Measurements from ENCODE around the gene DIPK1B.

Gene DIPK1B

DNA sequence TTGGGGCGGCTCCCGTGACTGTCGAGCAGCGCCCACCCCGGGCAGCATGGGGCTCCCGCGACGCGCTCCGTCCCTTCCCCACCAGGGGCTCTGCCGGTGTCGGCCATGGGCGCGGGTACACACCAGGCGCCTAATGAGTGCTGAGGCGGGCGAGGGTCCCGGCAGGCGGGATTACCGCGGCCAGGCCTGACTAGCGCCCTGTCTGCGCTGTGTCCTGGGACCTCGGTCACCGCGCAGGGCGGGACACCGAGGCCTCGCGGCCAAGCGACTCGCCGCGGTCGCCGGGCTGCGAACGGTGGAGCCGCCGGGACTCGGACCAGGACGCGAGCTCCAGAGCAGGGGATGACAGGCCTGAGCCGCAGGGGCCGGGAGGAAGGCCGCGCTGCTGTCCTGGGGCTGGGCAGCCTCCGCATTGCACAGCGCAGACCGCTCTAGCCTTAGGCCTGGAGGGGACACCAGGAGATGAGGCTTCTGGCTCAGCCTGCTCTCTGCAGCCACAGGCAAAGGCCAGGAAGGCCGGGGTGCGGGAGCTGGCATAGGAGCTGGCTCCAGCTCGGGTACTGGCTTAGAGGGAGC lies 16.3 kb downstream of the DIPK1B start:
- H3K4me3 ChIP-seq (replicated peaks; ENCODE audit: insufficient read depth, low read length) = peak overlapping the region; percentile 92
- H3K27me3 ChIP-seq (ENCODE audit: insufficient read depth, poor library complexity, severe bottlenecking) = no peaks in the 10 kb centered on the region
- H3K27ac ChIP-seq (replicated peaks) = peak overlapping the region; percentile 83
- peak in 1 of 2 experiments; percentile 30 for DNase-seq (ENCODE audit: low read depth in 1 of 2, low spot score in 1 of 2)
- TF ChIP-seq, protein P1, sequence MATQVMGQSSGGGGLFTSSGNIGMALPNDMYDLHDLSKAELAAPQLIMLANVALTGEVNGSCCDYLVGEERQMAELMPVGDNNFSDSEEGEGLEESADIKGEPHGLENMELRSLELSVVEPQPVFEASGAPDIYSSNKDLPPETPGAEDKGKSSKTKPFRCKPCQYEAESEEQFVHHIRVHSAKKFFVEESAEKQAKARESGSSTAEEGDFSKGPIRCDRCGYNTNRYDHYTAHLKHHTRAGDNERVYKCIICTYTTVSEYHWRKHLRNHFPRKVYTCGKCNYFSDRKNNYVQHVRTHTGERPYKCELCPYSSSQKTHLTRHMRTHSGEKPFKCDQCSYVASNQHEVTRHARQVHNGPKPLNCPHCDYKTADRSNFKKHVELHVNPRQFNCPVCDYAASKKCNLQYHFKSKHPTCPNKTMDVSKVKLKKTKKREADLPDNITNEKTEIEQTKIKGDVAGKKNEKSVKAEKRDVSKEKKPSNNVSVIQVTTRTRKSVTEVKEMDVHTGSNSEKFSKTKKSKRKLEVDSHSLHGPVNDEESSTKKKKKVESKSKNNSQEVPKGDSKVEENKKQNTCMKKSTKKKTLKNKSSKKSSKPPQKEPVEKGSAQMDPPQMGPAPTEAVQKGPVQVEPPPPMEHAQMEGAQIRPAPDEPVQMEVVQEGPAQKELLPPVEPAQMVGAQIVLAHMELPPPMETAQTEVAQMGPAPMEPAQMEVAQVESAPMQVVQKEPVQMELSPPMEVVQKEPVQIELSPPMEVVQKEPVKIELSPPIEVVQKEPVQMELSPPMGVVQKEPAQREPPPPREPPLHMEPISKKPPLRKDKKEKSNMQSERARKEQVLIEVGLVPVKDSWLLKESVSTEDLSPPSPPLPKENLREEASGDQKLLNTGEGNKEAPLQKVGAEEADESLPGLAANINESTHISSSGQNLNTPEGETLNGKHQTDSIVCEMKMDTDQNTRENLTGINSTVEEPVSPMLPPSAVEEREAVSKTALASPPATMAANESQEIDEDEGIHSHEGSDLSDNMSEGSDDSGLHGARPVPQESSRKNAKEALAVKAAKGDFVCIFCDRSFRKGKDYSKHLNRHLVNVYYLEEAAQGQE (IDR thresholded peaks at IDR 0.05; ENCODE audit: insufficient replicate concordance, low read depth) = no peak
- TF ChIP-seq SPI1 (IDR thresholded peaks at IDR 0.05; ENCODE audit: borderline replicate concordance, low read depth) (no peak), GABPA (IDR thresholded peaks at IDR 0.05; ENCODE audit: low read depth) (no peak)

DNA sequence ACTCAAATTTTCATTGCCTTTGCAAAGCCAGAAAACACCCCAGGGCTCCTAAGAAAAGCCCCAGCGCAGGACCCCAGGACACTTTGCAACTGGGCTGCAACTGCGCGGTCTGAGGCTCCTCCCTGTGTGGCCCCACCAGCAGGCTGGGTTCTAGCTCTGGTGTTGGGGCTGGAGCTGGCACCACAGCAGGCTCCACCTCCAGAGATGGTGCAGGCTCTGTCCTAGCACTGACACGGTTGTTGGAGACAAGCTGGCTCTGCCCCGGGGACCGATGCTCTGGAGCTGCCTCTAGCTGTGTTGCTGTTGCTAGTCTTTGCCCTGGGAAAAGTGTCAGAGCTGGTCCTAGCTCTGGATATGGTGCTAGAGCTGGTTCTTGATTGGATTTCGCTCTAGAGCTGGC lies 16.8 kb downstream of the DIPK1B start:
- Histone ChIP-seq H3K27me3 (ENCODE audit: insufficient read depth, poor library complexity, severe bottlenecking) (no peaks in the 10 kb centered on the region), H3K4me3 (replicated peaks; ENCODE audit: insufficient read depth, low read length) (peak overlapping the region; percentile 92)

DNA sequence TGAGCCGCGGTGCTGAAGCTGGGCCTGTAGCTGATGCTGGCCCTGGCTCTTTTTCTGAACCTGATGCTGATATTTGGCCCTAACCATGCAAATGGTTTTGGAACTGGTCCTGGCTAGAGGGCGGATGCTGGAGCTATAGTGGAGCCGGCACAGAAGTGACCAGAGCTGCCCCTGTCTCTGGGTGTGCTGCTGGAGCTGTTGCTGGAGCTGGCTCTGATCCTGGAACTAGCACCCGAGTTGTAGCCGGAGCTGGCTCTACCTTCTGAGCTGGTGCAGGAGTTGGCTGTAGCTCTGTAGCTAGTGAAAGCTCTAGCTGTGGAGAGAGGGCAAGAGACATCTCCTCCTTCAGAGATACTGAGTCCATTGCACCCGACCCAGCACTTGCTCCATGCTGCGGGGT lies 17.6 kb downstream of the DIPK1B start:
- DNase-seq (ENCODE audit: low read depth in 1 of 2, low spot score in 1 of 2) = no peak
- TF ChIP-seq, protein P2, sequence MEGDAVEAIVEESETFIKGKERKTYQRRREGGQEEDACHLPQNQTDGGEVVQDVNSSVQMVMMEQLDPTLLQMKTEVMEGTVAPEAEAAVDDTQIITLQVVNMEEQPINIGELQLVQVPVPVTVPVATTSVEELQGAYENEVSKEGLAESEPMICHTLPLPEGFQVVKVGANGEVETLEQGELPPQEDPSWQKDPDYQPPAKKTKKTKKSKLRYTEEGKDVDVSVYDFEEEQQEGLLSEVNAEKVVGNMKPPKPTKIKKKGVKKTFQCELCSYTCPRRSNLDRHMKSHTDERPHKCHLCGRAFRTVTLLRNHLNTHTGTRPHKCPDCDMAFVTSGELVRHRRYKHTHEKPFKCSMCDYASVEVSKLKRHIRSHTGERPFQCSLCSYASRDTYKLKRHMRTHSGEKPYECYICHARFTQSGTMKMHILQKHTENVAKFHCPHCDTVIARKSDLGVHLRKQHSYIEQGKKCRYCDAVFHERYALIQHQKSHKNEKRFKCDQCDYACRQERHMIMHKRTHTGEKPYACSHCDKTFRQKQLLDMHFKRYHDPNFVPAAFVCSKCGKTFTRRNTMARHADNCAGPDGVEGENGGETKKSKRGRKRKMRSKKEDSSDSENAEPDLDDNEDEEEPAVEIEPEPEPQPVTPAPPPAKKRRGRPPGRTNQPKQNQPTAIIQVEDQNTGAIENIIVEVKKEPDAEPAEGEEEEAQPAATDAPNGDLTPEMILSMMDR (IDR thresholded peaks at IDR 0.05; ENCODE audit: insufficient read depth, low read length) = no peak
- no peak for TF ChIP-seq POLR2AphosphoS5 (IDR thresholded peaks at IDR 0.05; ENCODE audit: low read depth)
- TF ChIP-seq, protein P1 (IDR thresholded peaks at IDR 0.05; ENCODE audit: insufficient replicate concordance, low read depth) = no peak
- TF ChIP-seq SPI1 (IDR thresholded peaks at IDR 0.05; ENCODE audit: borderline replicate concordance, low read depth) = no peak
- TF ChIP-seq GABPA (IDR thresholded peaks at IDR 0.05; ENCODE audit: low read depth) = no peak
- Histone ChIP-seq H3K27me3 (ENCODE audit: insufficient read depth, poor library complexity, severe bottlenecking) (no peaks in the 10 kb centered on the region), H3K27ac (replicated peaks) (no peak overlapping the region), H3K4me3 (replicated peaks; ENCODE audit: insufficient read depth, low read length) (no peak overlapping the region)

More for the DNA sequence above, 16.8 kb downstream of the DIPK1B start:
- peak overlapping the region; percentile 83 for H3K27ac ChIP-seq (replicated peaks)
- TF ChIP-seq, protein P1 (IDR thresholded peaks at IDR 0.05; ENCODE audit: insufficient replicate concordance, low read depth) = no peak
- TF ChIP-seq GABPA (IDR thresholded peaks at IDR 0.05; ENCODE audit: low read depth) (no peak), POLR2AphosphoS5 (IDR thresholded peaks at IDR 0.05; ENCODE audit: low read depth) (no peak), SPI1 (IDR thresholded peaks at IDR 0.05; ENCODE audit: borderline replicate concordance, low read depth) (no peak)
- TF ChIP-seq, protein P2 (IDR thresholded peaks at IDR 0.05; ENCODE audit: insufficient read depth, low read length) = no peak
- DNase-seq (ENCODE audit: low read depth in 1 of 2, low spot score in 1 of 2) = peak in 1 of 2 experiments; percentile 57
